ENCODE measurements around the gene AUTS2.

AUTS2 gene

DNA sequence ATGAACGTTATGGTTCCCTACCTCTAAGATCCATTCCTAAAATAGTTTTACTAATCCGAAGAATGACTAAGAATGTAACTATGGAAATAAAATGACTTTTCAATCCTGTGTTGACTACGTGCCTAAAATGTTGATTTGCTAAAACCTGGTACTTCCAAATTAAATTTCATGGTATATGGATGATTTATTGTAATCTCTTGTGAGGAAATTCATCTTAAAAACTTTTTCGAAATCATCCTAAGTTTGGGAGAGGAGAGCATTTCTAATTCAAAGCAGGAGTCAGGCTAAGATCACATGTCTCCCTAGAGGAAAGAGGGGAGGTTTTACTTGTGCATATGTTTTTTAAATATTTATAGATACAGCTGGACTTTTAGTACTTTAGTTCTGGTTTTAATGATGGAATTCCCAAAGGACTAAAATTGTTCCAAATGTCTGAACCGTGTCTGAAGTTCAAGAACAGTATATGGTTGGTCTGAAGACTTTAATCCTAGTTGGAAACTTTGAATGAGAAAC is 483.9 kb downstream of the AUTS2 start:
- in situ Hi-C loops (cut with MboI; ENCODE audit: low pct_unique_long_range_greater_than_20kb, low sequenced_read_pairs), result no loop called here
- no peak for DNase-seq

DNA sequence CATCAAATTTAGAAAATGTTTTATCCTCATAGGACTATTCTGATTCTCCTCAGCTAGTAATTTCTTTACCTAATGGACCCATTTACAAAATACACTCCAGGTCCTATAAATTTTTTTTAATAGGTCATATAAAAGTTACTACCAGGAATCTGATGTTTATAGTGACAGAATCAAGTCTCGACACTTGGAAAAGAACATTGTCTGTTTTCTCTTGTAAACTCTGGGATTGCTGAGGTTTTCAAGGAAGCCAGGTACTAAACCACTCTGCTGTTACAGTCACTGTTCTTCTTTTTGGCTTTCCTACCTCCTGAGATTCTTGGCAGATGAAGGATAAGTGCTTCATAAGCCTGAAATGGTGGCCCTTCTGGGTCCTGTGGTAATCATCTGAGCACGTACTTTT is 493.1 kb downstream of the AUTS2 start:
- in situ Hi-C loops (cut with MboI; ENCODE audit: low pct_unique_long_range_greater_than_20kb, low sequenced_read_pairs), result no loop called here
- DNase-seq, result no peak

DNA sequence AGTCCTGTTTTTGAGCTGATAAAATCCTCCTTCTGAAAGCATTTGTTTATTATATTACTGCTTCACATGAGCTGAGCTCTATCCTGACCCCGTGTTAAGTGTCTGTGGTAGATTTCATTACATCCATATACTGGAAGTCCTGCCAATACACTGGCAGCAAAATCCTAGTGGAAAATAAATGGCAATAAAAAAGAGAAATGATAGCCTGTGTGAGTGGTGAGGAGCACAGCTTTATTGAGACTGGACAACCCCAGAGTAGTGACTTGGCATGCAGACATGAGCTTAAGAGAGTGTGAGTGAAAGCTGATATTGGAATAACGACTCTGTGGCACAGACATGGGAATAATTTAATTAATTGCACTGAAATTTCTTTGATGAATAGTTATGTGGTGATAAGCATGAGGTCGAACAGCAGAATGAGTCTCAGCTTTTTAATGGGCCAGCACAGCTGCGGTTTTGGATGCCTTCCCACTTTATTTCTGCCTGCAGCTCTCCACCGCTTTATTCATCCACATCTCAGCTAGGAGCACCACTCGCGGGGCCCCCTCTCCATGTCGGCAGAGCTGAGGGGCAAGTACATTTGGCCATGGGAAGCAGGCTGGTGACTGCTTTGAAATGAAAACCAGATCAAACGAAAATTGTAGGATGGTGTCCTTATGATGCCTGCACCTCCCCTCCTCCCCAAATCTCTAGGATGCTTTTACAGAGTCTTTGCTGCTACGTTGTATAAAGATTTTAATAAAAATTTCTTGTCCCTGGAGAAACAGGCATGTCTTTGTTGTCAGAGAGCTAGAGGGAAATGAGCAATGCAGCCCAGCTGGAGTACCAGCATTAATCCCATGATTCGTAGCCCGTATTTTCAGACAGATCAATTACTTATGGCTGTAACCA is 494.3 kb downstream of the AUTS2 start:
- DNase-seq, result no peak

GRCh38 chr7:70093205-70093904 is 495.1 kb downstream of the AUTS2 start:
- no peak for DNase-seq
- in situ Hi-C loops (cut with MboI; ENCODE audit: low pct_unique_long_range_greater_than_20kb, low sequenced_read_pairs), result no loop called here

More for the DNA sequence above, 494.3 kb downstream of the AUTS2 start:
- in situ Hi-C loops (cut with MboI; ENCODE audit: low pct_unique_long_range_greater_than_20kb, low sequenced_read_pairs), result no loop called here

GRCh38 chr7:70094831-70095230 is 496.6 kb downstream of the AUTS2 start:
- in situ Hi-C loops (cut with MboI; ENCODE audit: low pct_unique_long_range_greater_than_20kb, low sequenced_read_pairs), result no loop called here
- no peak for DNase-seq

DNA sequence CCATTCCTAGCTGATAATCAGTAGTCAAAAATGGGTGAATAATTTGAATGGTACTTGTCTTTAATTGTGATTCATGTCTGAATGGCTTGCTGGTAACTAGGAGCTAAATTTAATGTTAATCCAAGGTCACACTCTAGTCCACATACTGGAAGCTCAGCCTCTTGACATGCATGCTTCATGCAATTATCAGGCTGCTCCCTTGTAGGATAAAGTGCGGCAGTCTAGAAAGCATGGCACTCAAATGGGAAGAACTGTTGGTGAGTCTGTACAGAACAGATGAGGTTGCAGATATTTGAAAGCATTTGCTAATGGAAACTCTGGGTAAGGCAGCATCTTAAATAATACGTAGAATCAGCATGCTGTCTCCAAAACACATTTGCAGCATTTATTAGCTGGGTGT is 499.4 kb downstream of the AUTS2 start:
- in situ Hi-C loops (cut with MboI; ENCODE audit: low pct_unique_long_range_greater_than_20kb, low sequenced_read_pairs), result no loop called here
- no peak for DNase-seq

GRCh38 chr7:70098133-70098561 is 499.9 kb downstream of the AUTS2 start:
- in situ Hi-C loops (cut with MboI; ENCODE audit: low pct_unique_long_range_greater_than_20kb, low sequenced_read_pairs), result no loop called here
- DNase-seq, result no peak

DNA sequence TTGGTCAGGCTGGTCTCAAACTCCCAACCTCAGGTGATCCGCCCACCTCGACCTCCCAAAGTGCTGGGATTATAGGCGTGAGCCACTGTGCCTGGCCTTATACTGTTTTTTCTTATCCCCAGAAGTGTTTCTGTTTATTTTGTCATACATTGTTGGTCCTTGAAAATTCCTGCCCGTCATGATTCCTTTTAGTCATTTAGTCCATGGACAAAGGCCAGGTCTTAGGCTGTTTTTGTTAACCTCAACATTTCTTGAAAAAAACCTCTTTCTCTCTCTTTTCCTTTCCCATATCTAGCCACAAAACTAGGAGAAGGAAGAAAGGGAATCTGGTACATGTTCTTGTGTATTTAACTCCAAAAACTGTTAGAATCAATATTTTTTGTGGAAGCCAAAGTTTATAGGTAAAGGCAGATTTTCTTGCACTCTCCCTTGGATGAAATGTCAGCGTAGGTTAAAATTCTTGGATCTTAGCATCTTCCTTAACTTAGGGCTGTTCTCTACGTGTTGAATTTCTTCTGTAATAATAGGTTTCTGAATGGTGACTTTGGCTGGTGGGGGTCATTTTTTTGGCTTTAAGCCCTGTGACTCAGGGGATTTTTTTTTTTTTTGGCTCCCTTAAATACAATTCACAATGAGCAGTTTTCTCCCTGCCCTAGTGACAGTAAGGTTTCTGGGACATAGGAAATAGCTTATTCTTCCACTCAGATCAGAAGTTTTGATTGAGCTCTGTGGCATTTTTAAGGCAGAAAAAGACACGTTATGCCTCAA is 500.8 kb downstream of the AUTS2 start:
- in situ Hi-C loops (cut with MboI; ENCODE audit: low pct_unique_long_range_greater_than_20kb, low sequenced_read_pairs), result no loop called here
- no peak for DNase-seq

DNA sequence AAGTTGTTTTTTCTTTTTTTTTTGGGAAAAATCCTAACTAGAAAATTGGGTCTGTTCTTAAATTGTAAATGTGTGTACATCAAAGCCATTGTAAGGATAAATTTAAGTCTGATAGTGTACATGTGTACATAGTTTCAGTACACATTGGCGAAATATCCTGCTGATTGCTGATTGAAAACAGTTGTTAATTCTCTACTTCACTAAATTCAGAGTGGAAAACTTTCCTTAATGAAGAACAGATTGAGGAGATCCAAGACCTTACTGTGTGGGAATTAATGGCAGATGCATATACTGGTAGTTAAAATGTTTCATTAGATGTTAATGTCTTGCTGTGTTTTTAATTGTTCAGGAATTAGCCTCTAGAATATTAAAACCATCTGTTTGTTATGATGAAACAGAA is 506.0 kb downstream of the AUTS2 start:
- no peak for DNase-seq
- in situ Hi-C loops (cut with MboI; ENCODE audit: low pct_unique_long_range_greater_than_20kb, low sequenced_read_pairs), result no loop called here

- no peak for DNase-seq
- in situ Hi-C loops (cut with MboI; ENCODE audit: low pct_unique_long_range_greater_than_20kb, low sequenced_read_pairs), result no loop called here
These were observed 514.8 kb downstream of the AUTS2 start for GRCh38 chr7:70113078-70113477.

GRCh38 chr7:70113536-70113935 is 515.3 kb downstream of the AUTS2 start:
- in situ Hi-C loops (cut with MboI; ENCODE audit: low pct_unique_long_range_greater_than_20kb, low sequenced_read_pairs), result no loop called here

DNA sequence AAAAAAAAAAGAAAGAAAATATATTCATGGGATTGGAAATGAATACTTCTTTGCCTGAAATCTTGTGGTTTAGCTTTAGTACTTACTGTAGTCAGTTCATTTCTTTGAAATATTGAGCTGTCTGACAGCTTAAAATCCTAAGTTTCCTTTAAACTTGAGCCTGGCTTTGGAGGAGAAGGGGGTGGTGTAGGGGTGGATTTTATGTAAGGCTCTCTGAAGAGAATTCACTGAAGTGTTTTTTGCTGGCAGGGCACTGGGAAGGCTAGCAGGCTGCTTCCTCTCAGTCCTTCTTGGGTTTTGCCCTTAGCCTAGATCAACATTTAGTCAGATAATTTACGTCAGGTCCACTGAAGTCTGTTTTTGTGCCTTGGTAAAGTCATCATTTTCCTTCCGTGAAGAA is 516.5 kb downstream of the AUTS2 start:
- in situ Hi-C loops (cut with MboI; ENCODE audit: low pct_unique_long_range_greater_than_20kb, low sequenced_read_pairs), result no loop called here
- no peak for DNase-seq

More at GRCh38 chr7:70113536-70113935, 515.3 kb downstream of the AUTS2 start:
- no peak for DNase-seq

GRCh38 chr7:70116244-70116643 is 518.0 kb downstream of the AUTS2 start:
- in situ Hi-C loops (cut with MboI; ENCODE audit: low pct_unique_long_range_greater_than_20kb, low sequenced_read_pairs), result no loop called here
- DNase-seq, result no peak

- DNase-seq, result no peak
- in situ Hi-C loops (cut with MboI; ENCODE audit: low pct_unique_long_range_greater_than_20kb, low sequenced_read_pairs), result no loop called here
These were observed 518.6 kb downstream of the AUTS2 start for GRCh38 chr7:70116867-70117266.

DNA sequence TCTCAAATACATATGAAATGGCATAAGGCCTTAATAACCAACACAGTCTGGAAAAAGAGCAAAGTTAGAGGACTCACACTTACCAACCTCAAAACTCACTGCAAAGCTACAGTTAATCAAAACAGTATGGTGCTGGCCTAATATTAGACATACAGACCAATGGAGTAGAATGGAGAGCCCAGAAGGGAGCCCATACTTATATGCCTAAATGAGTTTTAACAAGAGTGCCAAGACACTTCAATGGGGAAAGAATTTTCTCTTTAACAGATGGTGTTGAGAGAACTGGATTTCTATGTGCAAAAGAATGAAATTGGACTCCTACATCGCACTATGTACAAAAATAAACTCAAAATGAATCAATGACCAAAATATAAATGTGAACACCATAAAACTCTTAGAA is 522.6 kb downstream of the AUTS2 start:
- no peak for DNase-seq
- in situ Hi-C loops (cut with MboI; ENCODE audit: low pct_unique_long_range_greater_than_20kb, low sequenced_read_pairs), result no loop called here

GRCh38 chr7:70131817-70132216 is 533.5 kb downstream of the AUTS2 start:
- DNase-seq, result no peak

GRCh38 chr7:70132226-70132851 is 534.1 kb downstream of the AUTS2 start:
- no peak for DNase-seq

More at GRCh38 chr7:70131817-70132216, 533.5 kb downstream of the AUTS2 start:
- in situ Hi-C loops (cut with MboI; ENCODE audit: low pct_unique_long_range_greater_than_20kb, low sequenced_read_pairs), result no loop called here

DNA sequence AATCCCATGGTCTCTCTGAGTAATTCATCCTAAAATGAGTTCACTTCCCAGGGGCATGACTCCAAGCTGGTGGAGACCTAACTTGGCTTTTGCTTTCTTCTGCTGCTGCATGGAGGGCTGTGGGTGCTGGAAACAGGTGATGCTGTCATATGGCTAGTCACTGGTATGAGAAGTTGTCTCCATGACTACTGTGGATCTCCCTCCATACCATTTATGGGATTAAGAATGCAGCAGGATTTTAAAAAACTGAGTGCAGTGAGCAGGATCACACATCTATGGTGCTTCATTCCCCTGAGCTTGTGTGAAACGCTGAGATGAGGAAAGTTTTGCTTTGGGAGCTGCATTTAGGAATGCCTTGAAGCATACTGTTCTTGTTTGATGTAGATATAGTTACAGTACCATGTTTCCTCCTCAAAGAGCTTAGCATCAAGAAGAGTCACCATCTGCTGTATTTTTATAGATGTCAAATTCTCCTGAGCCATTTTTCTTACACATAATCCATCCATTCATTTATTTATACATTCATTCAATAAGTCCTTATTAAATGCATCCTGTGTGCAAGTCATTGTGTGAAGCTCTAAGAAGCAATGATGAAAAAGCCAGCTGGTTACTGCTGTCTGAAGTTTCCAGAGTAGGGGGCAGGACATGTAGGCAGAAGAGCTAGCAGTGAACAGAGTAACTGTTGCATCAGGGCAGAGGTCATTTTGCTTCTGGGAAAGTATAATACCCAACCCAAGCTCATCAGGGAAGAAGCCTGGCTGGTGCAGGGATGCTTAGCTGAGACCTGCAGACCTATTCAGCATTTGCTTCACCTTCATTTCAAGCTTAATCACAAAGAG is 534.8 kb downstream of the AUTS2 start:
- no peak for DNase-seq
- in situ Hi-C loops (cut with MboI; ENCODE audit: low pct_unique_long_range_greater_than_20kb, low sequenced_read_pairs), result no loop called here

More at GRCh38 chr7:70132226-70132851, 534.1 kb downstream of the AUTS2 start:
- in situ Hi-C loops (cut with MboI; ENCODE audit: low pct_unique_long_range_greater_than_20kb, low sequenced_read_pairs), result no loop called here

All from KBM-7 (cell line).